CD14-positive monocyte (primary cell): Measurements from ENCODE around the gene GLG1. TPM values are rescaled to one million over a fixed set of nuclear protein-coding genes. Genes with fewer than 3 reads are reported as not detected.

Experiments used
- DNase-seq, 3 donors: peaks; one replicate each; pipeline ENCODE4 v3.0.0-alpha.2; 2011 to 2022
- H2AFZ ChIP-seq: 2 replicates; pipeline ENCODE4 v1.6.0; 2012; ENCODE audit warnings: mild to moderate bottlenecking, low read depth, low read length, inconsistent platforms; ENCODE audit not compliant: insufficient read depth, poor library complexity, severe bottlenecking
- H3K27ac ChIP-seq, 2 donors: 1 replicate in 1 of 2; 2 replicates in 1 of 2; pipeline ENCODE4 v1.5.1; 2012 to 2013; ENCODE audit warnings: low read length in 2 of 2, control low read depth in 1 of 2, inconsistent platforms in 1 of 2, low read depth in 1 of 2, mild to moderate bottlenecking in 1 of 2
- H3K27me3 ChIP-seq, 2 donors: one replicate each; pipeline versions ENCODE4 v1.6.0 to v1.6.1; 2011 to 2013; ENCODE audit warnings: low read length in 2 of 2; ENCODE audit not compliant: control insufficient read depth in 2 of 2, insufficient read depth in 2 of 2
- H3K36me3 ChIP-seq, 2 donors: replicated peaks in 1 of 2; 1 replicate in 1 of 2; 2 replicates in 1 of 2; pipeline versions ENCODE4 v1.5.1 to v1.6.1; 2012 to 2013; ENCODE audit warnings: low read length in 2 of 2, control low read depth in 1 of 2, inconsistent platforms in 1 of 2, mild to moderate bottlenecking in 1 of 2; ENCODE audit not compliant: insufficient read depth in 2 of 2, control insufficient read depth in 1 of 2
- H3K4me1 ChIP-seq, 2 donors: 1 replicate in 1 of 2; 2 replicates in 1 of 2; pipeline versions ENCODE4 v1.5.1 to v1.6.1; 2012 to 2013; ENCODE audit warnings: low read length in 2 of 2, control low read depth in 1 of 2, inconsistent platforms in 1 of 2, mild to moderate bottlenecking in 1 of 2, moderate library complexity in 1 of 2; ENCODE audit not compliant: insufficient read depth in 2 of 2, control insufficient read depth in 1 of 2
- H3K4me2 ChIP-seq: replicated peaks from 2 replicates; pipeline ENCODE3; 2012; ENCODE audit warnings: low read length, moderate library complexity, mild to moderate bottlenecking; ENCODE audit not compliant: poor library complexity, severe bottlenecking; ENCODE audit errors: extremely low read depth
- H3K4me3 ChIP-seq, 3 experiments: fragments of 200-600 bp in 1 of 3; sonication (generic) in 1 of 3; replicated peaks in 1 of 3; 1 replicate in 2 of 3; 2 replicates in 1 of 3; pipeline ENCODE4 v1.5.1; 2011 to 2013; ENCODE audit warnings: low read length in 3 of 3, mild to moderate bottlenecking in 3 of 3, control low read depth in 2 of 3, low read depth in 2 of 3, inconsistent platforms in 1 of 3, moderate library complexity in 1 of 3
- H3K79me2 ChIP-seq: 2 replicates; pipeline ENCODE4 v1.6.0; 2012; ENCODE audit warnings: mild to moderate bottlenecking, control low read depth, inconsistent platforms, low read length, moderate library complexity; ENCODE audit not compliant: insufficient read depth
- H3K9ac ChIP-seq: 2 replicates; pipeline ENCODE4 v1.6.0; 2017; ENCODE audit warnings: low read length, mild to moderate bottlenecking; ENCODE audit not compliant: insufficient read depth, poor library complexity, severe bottlenecking
- H3K9me3 ChIP-seq, 2 donors: replicated peaks in 1 of 2; 1 replicate in 1 of 2; 2 replicates in 1 of 2; pipeline versions ENCODE4 v1.5.1 to v1.6.1; 2012 to 2013; ENCODE audit warnings: low read length in 2 of 2, control low read depth in 1 of 2; ENCODE audit not compliant: control insufficient read depth in 1 of 2, insufficient read depth in 1 of 2
- H4K20me1 ChIP-seq: 2 replicates; pipeline ENCODE4 v1.6.0; 2012; ENCODE audit warnings: mild to moderate bottlenecking, low read length, control low read depth, moderate library complexity; ENCODE audit not compliant: insufficient read depth
- H3K27ac Mint-ChIP-seq, 7 donors: one replicate each; pipeline ENCODE4 v1.8.0; 2020; ENCODE audit warnings: mild to moderate bottlenecking in 7 of 7, mixed read lengths in 7 of 7, moderate library complexity in 6 of 7, inconsistent platforms in 2 of 7
- H3K27me3 Mint-ChIP-seq, 3 donors: one replicate each; pipeline ENCODE4 v1.8.0; 2021 to 2022; ENCODE audit warnings: low read depth in 3 of 3, mild to moderate bottlenecking in 3 of 3, mixed read lengths in 3 of 3, moderate library complexity in 3 of 3, inconsistent platforms in 1 of 3
- H3K36me3 Mint-ChIP-seq, 2 donors: one replicate each; pipeline ENCODE4 v1.8.0; 2020; ENCODE audit warnings: mixed read lengths in 2 of 2, inconsistent platforms in 1 of 2, mild to moderate bottlenecking in 1 of 2
- H3K4me1 Mint-ChIP-seq: one replicate; pipeline ENCODE4 v1.8.0; 2020; ENCODE audit warnings: mild to moderate bottlenecking, mixed read lengths
- H3K4me3 Mint-ChIP-seq, 2 donors: one replicate each; pipeline ENCODE4 v1.8.0; 2020; ENCODE audit warnings: mild to moderate bottlenecking in 2 of 2, mixed read lengths in 2 of 2, moderate library complexity in 1 of 2
- H3K9me3 Mint-ChIP-seq, 7 donors: one replicate each; pipeline ENCODE4 v1.8.0; 2020 to 2022; ENCODE audit warnings: mixed read lengths in 7 of 7, mild to moderate bottlenecking in 6 of 7, moderate library complexity in 6 of 7, inconsistent platforms in 2 of 7
- CTCF ChIP-seq: fragments of 200-600 bp; IDR thresholded peaks from one replicate; pipeline ENCODE4 v1.8.0; 2022; ENCODE audit warnings: antibody characterized with exemption, mild to moderate bottlenecking
- WGBS: methylation state at CpG from one replicate; pipeline ENCODE4 v1.1.5; 2013; ENCODE audit warnings: missing lambda C conversion rate; ENCODE audit not compliant: insufficient coverage; 5-methylcytosine and 5-hydroxymethylcytosine counted together
- intact Hi-C, 2 donors: fragments of 100-400 bp; cut with micrococcal nuclease; formaldehyde crosslinking; loops; one replicate each; pipeline versions ENCODE4 v1.15.0 to v1.15.1; 2023
- polyA plus RNA-seq, 3 donors: library from polyadenylated mRNA; depleted of rRNA in 1 of 3; unstranded in 2 of 3; stranded (reverse) in 1 of 3; fragments of 300-500 nt in 2 of 3; fragments of >200 nt in 1 of 3; fragmentation: Illumina TruSeq in 2 of 3; gene quantifications; 1 replicate in 2 of 3; 2 replicates in 1 of 3; pipeline ENCODE4 v1.2.3, GENCODE V29; 2012 to 2021

GLG1 gene
- polyA plus RNA-seq, 3 donors = 40.3 to 69.1 (median 51.1) TPM

GRCh38 chr16:74485916-74486315 lies 121.0 kb downstream of the GLG1 start:
- H3K4me2 ChIP-seq = no peak overlapping the region
- peaks cover 66 to 97% of the 10 kb centered on the region in 2 donors for H3K36me3 ChIP-seq
- H3K4me3 ChIP-seq = no peak overlapping the region
- no peak overlapping the region for H2AFZ ChIP-seq
- Mint-ChIP-seq H3K4me3 (no peak overlapping the region), H3K4me1 (no peaks in the 10 kb centered on the region), H3K27me3 (no peaks in the 10 kb centered on the region), H3K27ac (no peak overlapping the region), H3K9me3 (no peaks in the 10 kb centered on the region), H3K36me3 (peaks cover 65 to 91% of the 10 kb centered on the region in 2 donors)
- no peak for DNase-seq
- intact Hi-C loops = no loop called here
- no peaks in the 10 kb centered on the region for H3K4me1 ChIP-seq
- no peaks in the 10 kb centered on the region for H3K27me3 ChIP-seq
- no peaks in the 10 kb centered on the region for H3K79me2 ChIP-seq
- no peak for TF ChIP-seq CTCF
- H4K20me1 ChIP-seq = peaks cover 9% of the 10 kb centered on the region
- no peaks in the 10 kb centered on the region for H3K9me3 ChIP-seq
- WGBS = no CpG with 5 or more reads among the region's 1 CpG
- H3K27ac ChIP-seq = no peak overlapping the region
- H3K9ac ChIP-seq = no peak overlapping the region

GRCh38 chr16:74480150-74481029 lies 126.5 kb downstream of the GLG1 start:
- Histone ChIP-seq H3K9me3 (no peaks in the 10 kb centered on the region), H2AFZ (no peak overlapping the region), H3K4me1 (no peaks in the 10 kb centered on the region), H3K36me3 (peaks cover 71 to 97% of the 10 kb centered on the region in 2 donors), H4K20me1 (peaks cover 3% of the 10 kb centered on the region), H3K27me3 (no peaks in the 10 kb centered on the region), H3K4me2 (no peak overlapping the region), H3K4me3 (no peak overlapping the region), H3K9ac (no peak overlapping the region), H3K79me2 (no peaks in the 10 kb centered on the region), H3K27ac (peak overlapping the region in 1 of 2 donors; percentile 2)
- peak overlapping the region in 4 of 7 donors; percentile 27 to 70 (median 37) for H3K27ac Mint-ChIP-seq
- H3K27me3 Mint-ChIP-seq = no peaks in the 10 kb centered on the region
- no peak overlapping the region for H3K4me3 Mint-ChIP-seq
- intact Hi-C loops = no loop called here
- H3K9me3 Mint-ChIP-seq = no peaks in the 10 kb centered on the region
- no peak for DNase-seq
- no peak for TF ChIP-seq CTCF
- 100% methylated on average over 5 of the region's 12 CpGs for WGBS
- H3K36me3 Mint-ChIP-seq = peaks cover 76 to 94% of the 10 kb centered on the region in 2 donors
- no peaks in the 10 kb centered on the region for H3K4me1 Mint-ChIP-seq
